Activated naive CD8-positive, alpha-beta T cell treated with anti-CD3 and anti-CD28 coated beads for 36 hours (primary cell): ENCODE results near the gene ZNF799. TPM values are rescaled to one million over a fixed set of nuclear protein-coding genes. Genes with fewer than 3 reads are reported as not detected.
"Not testable (repeated sequence)": the region's sequence is repeated elsewhere in the genome, so short reads cannot be mapped to it uniquely, and the experiment has no call there.

Source experiments
- DNase-seq: peaks from one replicate; pipeline ENCODE4 v3.0.0; 2021
- H3K27ac Mint-ChIP-seq: one replicate; pipeline ENCODE4 v1.8.0; 2022; ENCODE audit warnings: mild to moderate bottlenecking, moderate library complexity, mixed read lengths
- H3K27me3 Mint-ChIP-seq: one replicate; pipeline ENCODE4 v1.8.0; 2022; ENCODE audit warnings: mild to moderate bottlenecking, mixed read lengths
- H3K36me3 Mint-ChIP-seq: one replicate; pipeline ENCODE4 v1.8.0; 2021; ENCODE audit warnings: mild to moderate bottlenecking, mixed read lengths
- H3K4me1 Mint-ChIP-seq: one replicate; pipeline ENCODE4 v1.8.0; 2021; ENCODE audit warnings: mixed read lengths
- H3K4me3 Mint-ChIP-seq: one replicate; pipeline ENCODE4 v1.8.0; 2022; ENCODE audit warnings: mild to moderate bottlenecking, moderate library complexity, mixed read lengths
- H3K9me3 Mint-ChIP-seq: one replicate; pipeline ENCODE4 v1.8.0; 2022; ENCODE audit warnings: mixed read lengths
- total RNA-seq, 2 experiments: library from RNA; stranded (reverse); gene quantifications; one replicate each; pipeline ENCODE4 v1.2.3, GENCODE V29; 2021

The ZNF799 gene
- total RNA-seq: 1 to 10 TPM; 2.6 to 3.0 TPM

DNA sequence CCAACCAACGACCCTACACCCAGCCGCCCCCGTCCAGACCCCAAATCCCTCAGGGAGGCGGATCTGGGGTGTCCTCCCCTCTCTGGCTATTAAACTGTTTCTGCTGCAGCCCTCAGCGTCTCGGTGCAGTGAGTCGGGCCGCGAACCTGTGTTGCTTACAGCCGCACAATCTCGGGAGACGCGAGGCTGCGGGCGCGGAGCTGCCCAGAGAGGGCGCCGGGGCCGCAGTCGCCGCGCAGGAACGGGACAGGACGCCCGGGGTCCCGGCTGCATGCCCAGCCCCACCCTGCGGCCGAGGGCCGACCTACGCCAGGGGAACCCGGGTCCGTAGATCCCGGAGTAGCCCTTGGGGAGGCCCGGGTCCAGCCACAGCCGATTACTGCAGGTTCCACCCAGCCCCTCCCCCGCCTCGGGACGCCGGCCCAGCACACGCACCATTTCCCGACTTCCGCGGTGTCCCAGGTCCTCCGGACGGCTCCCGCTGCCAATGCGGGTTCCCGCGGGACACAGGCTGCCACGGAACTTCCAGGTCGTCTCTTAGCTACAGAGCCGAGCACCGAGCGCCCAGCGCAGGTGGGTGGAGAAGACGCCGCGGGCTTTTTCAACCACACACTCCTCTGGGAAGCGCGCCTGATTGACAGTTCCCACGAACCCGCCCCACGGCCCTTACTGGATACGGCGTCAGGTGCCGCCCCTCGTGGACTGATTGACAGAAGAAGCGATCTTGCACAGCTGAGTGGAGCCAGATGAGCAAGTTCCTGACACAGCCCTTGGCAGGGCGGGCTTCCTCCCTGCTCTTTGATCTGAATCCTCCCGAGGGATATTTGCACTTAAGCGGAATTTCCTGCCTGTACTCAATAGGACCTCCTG lies at the start of gene ZNF799:
TSS of gene ZNF799 (minus strand) at position 639 of the 870 bp plus-strand sequence. CDS start at position 438, 201 bp downstream.
- DNase-seq: peak; percentile 86
- Mint-ChIP-seq H3K27ac (peak within 1 kb of the TSS; percentile 75), H3K36me3 (peaks cover 24% of the 10 kb centered on the region), H3K27me3 (no peaks in the 10 kb centered on the region), H3K9me3 (peaks cover 20% of the 10 kb centered on the region), H3K4me3 (peak within 1 kb of the TSS; percentile 88), H3K4me1 (peaks cover 8% of the 10 kb centered on the region)

DNA sequence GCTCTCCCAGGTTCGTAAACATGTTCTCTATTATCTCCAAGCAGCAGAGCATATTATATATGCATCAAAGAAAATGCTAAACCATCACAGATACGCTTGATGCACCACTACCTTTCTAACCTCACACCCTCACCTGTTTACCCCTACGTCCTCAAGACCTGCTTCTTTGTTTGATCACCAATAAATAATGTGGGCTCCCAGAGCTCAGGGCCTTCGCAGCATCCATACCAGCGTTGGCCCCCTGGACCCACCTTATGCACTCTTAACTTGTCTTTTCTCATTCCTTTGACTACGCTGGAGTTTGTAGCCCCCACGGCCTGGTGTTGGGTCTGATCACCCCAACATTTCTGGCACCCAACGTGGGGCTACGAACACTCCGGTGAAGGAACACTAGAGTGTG lies 49.8 kb upstream of the ZNF799 start:
- H3K4me3 Mint-ChIP-seq: no peak overlapping the region
- no peaks in the 10 kb centered on the region for H3K27me3 Mint-ChIP-seq
- no peaks in the 10 kb centered on the region for H3K4me1 Mint-ChIP-seq
- H3K9me3 Mint-ChIP-seq: peaks cover 24% of the 10 kb centered on the region
- peaks cover 25% of the 10 kb centered on the region for H3K36me3 Mint-ChIP-seq
- H3K27ac Mint-ChIP-seq: no peak overlapping the region
- no peak for DNase-seq

DNA sequence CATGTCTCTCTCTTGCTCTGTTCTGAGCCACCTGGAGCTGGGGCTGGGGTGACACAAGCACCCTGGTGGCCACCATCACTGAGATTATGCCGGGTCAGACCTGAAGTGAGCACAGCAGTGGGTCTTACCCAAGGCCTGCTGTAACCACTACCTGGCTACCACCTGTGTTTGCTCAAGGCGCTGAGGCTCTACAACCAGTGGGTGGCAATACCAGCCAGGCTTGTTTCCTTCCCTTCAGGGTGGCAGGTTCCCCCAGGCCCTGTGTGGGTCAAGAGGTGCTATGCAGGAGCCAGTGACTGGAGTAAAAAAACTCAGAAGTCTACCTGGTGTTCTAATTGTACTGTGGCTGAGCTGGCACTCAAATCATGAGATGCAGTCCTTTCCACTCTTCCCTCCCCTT lies 47.7 kb upstream of the ZNF799 start:
- H3K36me3 Mint-ChIP-seq: peaks cover 25% of the 10 kb centered on the region

DNA sequence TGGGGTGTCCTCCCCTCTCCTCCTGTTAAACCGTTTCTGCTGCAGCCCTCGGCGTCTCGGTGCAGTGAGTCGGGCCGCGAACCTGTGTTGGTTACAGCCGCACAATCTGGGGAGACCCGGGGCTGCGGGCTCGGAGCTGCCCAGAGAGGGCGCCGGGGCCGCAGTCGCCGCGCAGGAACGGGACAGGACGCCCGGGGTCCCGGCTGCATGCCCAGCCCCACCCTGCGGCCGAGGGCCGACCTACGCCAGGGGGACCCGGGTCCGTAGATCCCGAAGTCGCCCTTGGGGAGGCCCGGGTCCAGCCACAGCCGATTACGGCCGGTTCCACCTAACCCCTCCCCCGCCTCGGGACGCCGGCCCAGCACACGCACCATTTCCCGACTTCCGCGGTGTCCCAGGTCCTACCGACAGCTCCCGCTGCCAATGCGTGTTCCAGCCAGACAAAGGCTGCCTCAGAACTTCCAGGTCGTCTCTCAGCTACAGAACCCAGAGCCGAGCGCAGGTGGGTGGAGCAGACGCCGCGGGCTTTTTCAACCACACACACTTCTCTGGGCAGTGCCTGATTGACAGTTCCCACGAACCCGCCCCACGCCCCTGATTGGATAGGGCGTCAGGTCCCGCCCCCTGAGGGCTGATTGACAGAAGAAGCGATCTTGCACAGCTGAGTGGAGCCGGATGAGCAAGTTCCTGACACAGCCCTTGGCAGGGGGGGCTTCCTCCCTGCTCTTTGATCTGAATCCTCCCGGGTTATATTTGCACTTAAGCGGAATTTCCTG lies 39.7 kb upstream of the ZNF799 start, which contains the start of gene ZNF443:
TSS of gene ZNF443 (minus strand) at position 481 of the 776 bp plus-strand sequence. CDS start at position 374, 107 bp downstream.
- DNase-seq: peak; percentile 98
- H3K4me3 Mint-ChIP-seq: peak within 1 kb of the TSS; percentile 96
- peak within 1 kb of the TSS; percentile 94 for H3K27ac Mint-ChIP-seq
- H3K9me3 Mint-ChIP-seq: peaks cover 24% of the 10 kb centered on the region
- no peaks in the 10 kb centered on the region for H3K27me3 Mint-ChIP-seq
- H3K36me3 Mint-ChIP-seq: peaks cover 21% of the 10 kb centered on the region
- H3K4me1 Mint-ChIP-seq: peaks cover 9% of the 10 kb centered on the region

More for the DNA sequence above, 47.7 kb upstream of the ZNF799 start:
- Mint-ChIP-seq H3K27ac (no peak overlapping the region), H3K4me3 (no peak overlapping the region), H3K9me3 (peaks cover 32% of the 10 kb centered on the region), H3K27me3 (no peaks in the 10 kb centered on the region), H3K4me1 (no peaks in the 10 kb centered on the region)
- DNase-seq: no peak

DNA sequence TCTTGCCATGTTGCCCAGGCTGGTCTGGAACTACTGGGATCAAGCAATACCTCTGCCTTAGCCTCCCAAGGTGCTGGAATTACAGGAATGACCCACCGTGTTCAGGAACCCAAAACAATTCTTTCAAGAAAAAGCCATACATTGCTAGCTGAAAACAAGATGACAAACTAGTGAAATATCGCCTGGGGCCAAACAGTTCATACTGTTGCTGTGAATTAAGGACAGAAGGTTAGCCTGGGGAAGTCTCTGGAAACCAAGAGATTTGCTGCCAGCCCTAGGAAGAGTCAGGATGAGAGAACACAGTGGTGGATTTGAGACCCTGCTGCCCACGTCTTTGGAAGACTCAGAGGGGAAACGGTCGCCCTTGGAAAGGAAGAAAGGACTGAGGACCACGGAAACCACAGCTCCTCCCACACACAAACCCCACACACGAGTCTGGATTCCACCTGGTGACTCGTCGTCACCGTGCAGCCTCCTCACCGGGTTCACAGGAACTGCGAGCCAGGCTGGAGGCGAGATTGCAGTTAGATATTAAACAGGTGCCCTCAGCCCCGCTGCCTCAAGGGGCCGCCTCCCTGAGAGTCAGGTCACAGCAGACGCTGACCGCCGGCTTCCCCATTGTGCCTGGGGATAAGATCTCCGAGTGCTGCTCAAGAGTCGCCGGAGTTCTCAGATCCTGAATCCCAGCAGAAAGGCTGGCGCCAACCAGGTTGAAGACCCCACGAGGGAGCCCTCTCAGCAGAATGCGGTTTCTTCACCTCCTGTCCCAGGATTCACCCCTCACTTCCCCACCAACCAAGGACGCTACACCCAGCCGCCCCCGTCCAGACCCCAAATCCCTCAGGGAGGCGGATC lies 38.8 kb upstream of the ZNF799 start:
- Mint-ChIP-seq H3K27ac (peak overlapping the region; percentile 79), H3K9me3 (peaks cover 25% of the 10 kb centered on the region), H3K4me3 (peak overlapping the region; percentile 96), H3K36me3 (peaks cover 29% of the 10 kb centered on the region)
- not testable (repeated sequence) for H3K4me1 Mint-ChIP-seq, H3K27me3 Mint-ChIP-seq
- peak; percentile 62 for DNase-seq

DNA sequence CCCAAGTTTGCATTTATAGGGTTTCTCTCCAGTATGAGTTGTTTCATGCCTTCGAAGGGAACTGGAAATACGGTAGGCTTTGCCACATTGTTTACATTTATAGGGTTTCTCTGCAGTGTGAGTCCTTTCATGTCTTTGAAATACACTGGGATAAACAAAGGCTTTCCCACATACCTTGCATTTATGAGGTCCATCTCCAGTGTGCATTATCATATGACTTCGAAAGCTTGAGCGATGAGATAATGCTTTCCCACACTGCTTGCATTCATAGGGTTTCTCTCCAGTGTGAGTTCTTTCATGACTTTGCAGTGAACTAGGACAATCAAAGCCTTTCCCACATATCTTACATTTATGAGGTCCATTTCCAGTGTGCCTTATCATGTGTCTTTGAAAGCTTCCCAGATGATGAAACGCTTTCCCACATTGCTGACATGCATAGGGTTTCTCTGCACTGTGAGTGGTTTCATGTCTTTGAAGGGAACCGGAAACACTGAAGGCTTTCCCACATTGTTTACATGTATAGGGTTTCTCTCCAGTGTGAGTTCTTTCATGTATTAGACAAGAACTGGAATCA lies 29.7 kb upstream of the ZNF799 start:
- Mint-ChIP-seq H3K36me3 (peaks cover 78% of the 10 kb centered on the region), H3K9me3 (peaks cover 50% of the 10 kb centered on the region)
- not testable (repeated sequence) for H3K27me3 Mint-ChIP-seq

DNA sequence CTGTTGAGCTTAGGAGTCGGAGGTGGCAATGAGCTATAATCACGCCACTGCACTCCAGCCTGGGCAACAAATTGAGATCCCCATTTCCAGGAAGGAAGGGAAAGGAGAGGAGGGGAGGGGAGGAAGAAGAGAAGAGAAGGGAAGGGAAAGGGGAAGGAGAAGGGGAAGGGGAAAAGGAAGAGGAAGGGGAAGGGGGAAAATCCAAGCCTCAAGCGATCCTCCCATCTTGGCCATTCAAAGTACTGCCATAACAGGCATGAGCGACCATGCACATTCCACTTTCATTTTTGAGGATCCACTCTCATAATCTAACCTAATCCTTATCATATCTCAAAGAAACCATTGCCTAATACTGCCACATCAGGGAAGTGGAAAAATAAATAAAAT lies 24.8 kb upstream of the ZNF799 start:
- no peaks in the 10 kb centered on the region for H3K4me1 Mint-ChIP-seq
- no peak for DNase-seq
- H3K27ac Mint-ChIP-seq: no peak overlapping the region
- H3K36me3 Mint-ChIP-seq: peaks cover 71% of the 10 kb centered on the region
- H3K9me3 Mint-ChIP-seq: peaks cover 46% of the 10 kb centered on the region
- H3K4me3 Mint-ChIP-seq: no peak overlapping the region
- H3K27me3 Mint-ChIP-seq: no peaks in the 10 kb centered on the region

More for the DNA sequence above, 29.7 kb upstream of the ZNF799 start:
- H3K4me1 Mint-ChIP-seq, H3K4me3 Mint-ChIP-seq, H3K27ac Mint-ChIP-seq, DNase-seq: not testable (repeated sequence)

DNA sequence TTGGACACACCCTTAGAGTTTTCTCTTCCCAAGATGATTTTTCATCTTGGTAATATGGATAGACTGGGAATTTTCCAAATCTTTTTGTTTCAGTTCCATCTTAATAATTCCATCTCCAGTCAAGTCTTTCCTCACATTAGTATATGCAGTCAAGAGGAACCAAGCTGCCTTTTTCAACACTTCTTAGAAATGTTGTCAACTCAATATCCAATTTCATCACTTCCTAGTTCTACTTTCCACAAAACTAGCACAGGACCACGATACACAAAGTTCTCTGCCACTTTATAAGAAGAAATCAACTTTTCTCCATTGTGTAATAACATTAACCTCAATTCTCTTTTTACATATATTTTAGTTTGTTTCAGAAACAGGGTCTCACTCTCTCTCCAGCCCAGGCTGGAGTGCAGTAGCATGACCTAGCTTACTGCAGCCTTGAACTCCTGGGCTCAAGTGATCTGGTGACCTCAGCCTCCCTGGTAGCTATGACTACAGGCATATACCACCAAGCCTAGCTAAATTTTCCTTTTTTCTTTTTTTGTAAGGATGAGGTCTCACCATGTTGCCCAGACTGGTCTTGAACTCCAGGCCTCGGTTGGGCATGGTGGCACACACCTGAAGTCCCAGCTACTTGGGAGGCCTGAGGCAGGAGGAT lies 24.3 kb upstream of the ZNF799 start:
- Mint-ChIP-seq H3K27me3 (no peaks in the 10 kb centered on the region), H3K9me3 (peaks cover 40% of the 10 kb centered on the region), H3K27ac (no peak overlapping the region), H3K4me1 (no peaks in the 10 kb centered on the region), H3K4me3 (no peak overlapping the region), H3K36me3 (peaks cover 70% of the 10 kb centered on the region)
- no peak for DNase-seq

DNA sequence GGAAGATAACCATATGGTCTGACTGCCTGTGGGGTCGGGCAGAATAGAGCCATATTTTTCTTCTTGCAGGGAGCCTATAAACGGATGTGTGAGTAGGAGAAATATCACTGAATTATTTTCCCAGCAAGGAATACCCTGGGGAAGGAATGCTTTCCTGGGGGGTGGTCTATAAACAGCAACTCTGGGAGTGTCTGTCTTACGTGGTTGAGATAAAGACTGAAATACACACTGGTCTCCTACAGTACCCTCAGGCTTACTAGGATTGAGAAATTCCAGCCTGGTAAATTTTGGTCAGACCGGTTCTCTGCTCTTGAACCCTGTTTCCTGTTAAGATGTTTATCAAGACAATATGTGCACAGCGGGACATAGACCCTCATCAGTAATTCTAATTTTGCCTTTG lies 16.2 kb upstream of the ZNF799 start:
- H3K27me3 Mint-ChIP-seq, H3K4me1 Mint-ChIP-seq, DNase-seq, H3K4me3 Mint-ChIP-seq, H3K27ac Mint-ChIP-seq: not testable (repeated sequence)
- Mint-ChIP-seq H3K36me3 (peaks cover 33% of the 10 kb centered on the region), H3K9me3 (peaks cover 12% of the 10 kb centered on the region)

DNA sequence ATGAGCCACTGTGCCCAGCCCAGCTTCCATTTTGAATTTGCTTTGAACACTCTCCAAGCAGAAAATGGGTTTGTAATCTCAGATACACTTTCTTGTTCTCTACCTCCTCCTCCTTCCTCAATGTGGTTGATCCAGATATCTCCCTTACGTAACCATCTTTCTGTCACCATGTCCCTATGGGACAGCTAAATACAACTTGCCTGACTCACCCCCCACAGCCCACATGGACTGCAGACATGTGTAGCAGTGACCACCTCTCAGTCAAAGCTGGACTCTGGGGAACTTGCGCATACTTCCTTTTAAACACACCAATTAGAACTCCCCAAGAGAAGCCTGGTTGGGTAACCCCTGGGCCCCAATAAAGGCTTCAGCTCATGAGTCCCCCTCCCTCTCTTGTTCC lies 10.8 kb upstream of the ZNF799 start:
- H3K27ac Mint-ChIP-seq: no peak overlapping the region

DNA sequence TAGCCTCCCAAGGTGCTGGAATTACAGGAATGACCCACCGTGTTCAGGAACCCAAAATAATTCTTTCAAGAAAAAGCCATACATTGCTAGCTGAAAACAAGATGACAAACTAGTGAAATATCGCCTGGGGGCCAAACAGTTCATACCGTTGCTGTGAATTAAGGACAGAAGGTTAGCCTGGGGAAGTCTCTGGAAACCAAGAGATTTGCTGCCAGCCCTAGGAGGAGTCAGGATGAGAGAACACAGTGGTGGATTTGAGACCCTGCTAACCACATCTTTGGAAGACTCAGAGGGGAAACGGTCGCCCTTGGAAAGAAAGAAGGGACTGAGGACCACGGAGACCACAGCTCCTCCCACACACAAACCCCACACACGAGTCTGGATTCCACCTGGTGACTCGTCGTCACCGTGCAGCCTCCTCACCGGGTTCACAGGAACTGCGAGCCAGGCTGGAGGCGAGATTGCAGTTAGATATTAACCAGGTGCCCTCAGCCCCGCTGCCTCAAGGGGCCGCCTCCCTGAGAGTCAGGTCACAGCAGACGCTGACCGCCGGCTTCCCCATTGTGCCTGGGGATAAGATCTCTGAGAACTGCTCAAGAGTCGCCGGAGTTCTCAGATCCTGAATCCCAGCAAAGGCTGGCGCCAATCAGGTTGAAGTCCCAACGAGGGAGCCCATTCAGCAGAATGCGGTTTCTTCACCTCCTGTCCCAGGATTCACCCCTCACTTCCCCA lies 1.0 kb downstream of the ZNF799 start:
- Mint-ChIP-seq H3K27ac (peak overlapping the region; percentile 20), H3K36me3 (peaks cover 32% of the 10 kb centered on the region), H3K4me3 (peak overlapping the region; percentile 88), H3K9me3 (peaks cover 22% of the 10 kb centered on the region)
- H3K4me1 Mint-ChIP-seq, H3K27me3 Mint-ChIP-seq: not testable (repeated sequence)
- DNase-seq: peak; percentile 32

More for the DNA sequence above, 10.8 kb upstream of the ZNF799 start:
- no peaks in the 10 kb centered on the region for H3K27me3 Mint-ChIP-seq
- no peak for DNase-seq
- H3K4me1 Mint-ChIP-seq: no peaks in the 10 kb centered on the region
- peaks cover 11% of the 10 kb centered on the region for H3K9me3 Mint-ChIP-seq
- no peak overlapping the region for H3K4me3 Mint-ChIP-seq
- H3K36me3 Mint-ChIP-seq: peaks cover 12% of the 10 kb centered on the region

DNA sequence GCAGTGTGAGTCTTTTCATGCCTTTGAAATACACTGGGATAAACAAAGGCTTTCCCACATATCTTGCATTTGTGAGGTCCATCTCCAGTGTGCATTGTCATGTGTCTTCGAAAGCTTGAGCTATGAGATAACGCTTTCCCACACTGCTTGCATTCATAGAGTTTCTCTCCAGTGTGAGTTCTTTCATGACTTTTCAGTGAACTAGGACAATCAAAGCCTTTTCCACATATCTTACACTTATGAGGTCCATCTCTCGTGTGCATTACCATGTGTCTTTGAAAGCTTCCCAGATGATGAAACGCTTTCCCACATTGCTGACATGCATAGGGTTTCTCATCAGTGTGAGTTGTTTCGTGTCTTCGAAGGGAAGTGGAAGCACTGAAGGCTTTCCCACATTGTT lies 9.9 kb downstream of the ZNF799 start:
- DNase-seq, H3K4me1 Mint-ChIP-seq, H3K27me3 Mint-ChIP-seq, H3K27ac Mint-ChIP-seq, H3K4me3 Mint-ChIP-seq: not testable (repeated sequence)
- Mint-ChIP-seq H3K36me3 (peaks cover 79% of the 10 kb centered on the region), H3K9me3 (peaks cover 34% of the 10 kb centered on the region)

DNA sequence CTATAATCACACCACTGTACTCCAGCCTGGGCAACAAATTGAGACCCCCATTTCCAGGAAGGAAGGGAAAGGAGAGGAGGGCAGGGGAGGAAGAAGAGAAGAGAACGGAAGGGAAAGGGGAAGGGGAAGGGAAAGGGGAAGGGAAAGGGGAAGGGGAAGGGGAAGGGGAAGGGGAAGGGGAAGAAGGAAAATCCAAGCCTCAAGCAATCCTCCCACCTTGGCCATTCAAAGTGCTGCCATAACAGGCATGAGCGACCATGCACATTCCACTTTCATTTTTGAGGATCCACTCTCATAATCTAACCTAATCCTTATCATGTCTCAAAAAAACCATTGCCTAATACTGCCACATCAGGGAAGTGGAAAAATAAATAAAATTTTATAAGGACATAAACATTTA lies 14.7 kb downstream of the ZNF799 start:
- not testable (repeated sequence) for DNase-seq, H3K27me3 Mint-ChIP-seq, H3K4me1 Mint-ChIP-seq, H3K4me3 Mint-ChIP-seq, H3K27ac Mint-ChIP-seq
- Mint-ChIP-seq H3K9me3 (peaks cover 30% of the 10 kb centered on the region), H3K36me3 (peaks cover 72% of the 10 kb centered on the region)
